HG03521 (cell line): ENCODE results near the gene UBE2D4.

Source experiments
- ATAC-seq: cut with Tn5 transposase; IDR thresholded peaks from one replicate; pipeline ENCODE4 v1.9.1; 2021; ENCODE audit warnings: mild to moderate bottlenecking, moderate library complexity; ENCODE audit not compliant: unreplicated experiment

Gene UBE2D4

GRCh38 chr7:43906331-43907010 lies 19.8 kb upstream of the UBE2D4 start, which contains the start of gene URGCP:
Gene URGCP (minus strand): TSS chr7:43906596. CDS start chr7:43906575, 21 bp downstream.
- ATAC-seq = peak; percentile 76

GRCh38 chr7:43914795-43915194 lies 11.4 kb upstream of the UBE2D4 start:
- ATAC-seq = no peak

GRCh38 chr7:43915907-43916306 lies 10.3 kb upstream of the UBE2D4 start:
- ATAC-seq = no peak

- no peak for ATAC-seq
These were observed 4.8 kb upstream of the UBE2D4 start for GRCh38 chr7:43921423-43921822.

- ATAC-seq = no peak
These were observed 3.5 kb upstream of the UBE2D4 start for GRCh38 chr7:43922726-43923125.

GRCh38 chr7:43926798-43927123 lies 525 bp downstream of the UBE2D4 start:
- ATAC-seq = peak; percentile 12

- ATAC-seq = no peak
These were observed 1.6 kb downstream of the UBE2D4 start for GRCh38 chr7:43927810-43928209.

- no peak for ATAC-seq
These were observed 3.6 kb downstream of the UBE2D4 start for GRCh38 chr7:43929529-43930457.

GRCh38 chr7:43931346-43931745 lies 5.1 kb downstream of the UBE2D4 start:
- no peak for ATAC-seq

- ATAC-seq = no peak
These were observed 7.8 kb downstream of the UBE2D4 start for GRCh38 chr7:43933902-43934560.

- ATAC-seq = no peak
These were observed 11.2 kb downstream of the UBE2D4 start for GRCh38 chr7:43937444-43937843.

GRCh38 chr7:43938892-43939482 lies 12.8 kb downstream of the UBE2D4 start:
- no peak for ATAC-seq

- no peak for ATAC-seq
These were observed 16.0 kb downstream of the UBE2D4 start for GRCh38 chr7:43942250-43942649.

- ATAC-seq = no peak
These were observed 16.8 kb downstream of the UBE2D4 start for GRCh38 chr7:43942997-43943396.

- no peak for ATAC-seq
These were observed 17.4 kb downstream of the UBE2D4 start for GRCh38 chr7:43943417-43944187.

- peak; percentile 48 for ATAC-seq
These were observed 18.1 kb downstream of the UBE2D4 start for GRCh38 chr7:43944286-43944685.

- ATAC-seq = no peak
These were observed 25.8 kb downstream of the UBE2D4 start for GRCh38 chr7:43952028-43952427.

GRCh38 chr7:43953071-43953470 lies 26.8 kb downstream of the UBE2D4 start:
- no peak for ATAC-seq

- no peak for ATAC-seq
These were observed 28.4 kb downstream of the UBE2D4 start for GRCh38 chr7:43954524-43955228.

GRCh38 chr7:43956027-43956426 lies 29.8 kb downstream of the UBE2D4 start:
- no peak for ATAC-seq
